Tibial nerve (tissue), 3 donors: Measurements from ENCODE around the gene UCN3.

Experiments used
- CTCF ChIP-seq, 5 experiments: fragments of 200-600 bp in 3 of 5; fragments of 450-650 bp in 2 of 5; sonication (generic) in 3 of 5; IDR thresholded peaks; one replicate each; pipeline ENCODE4 v1.5.1; 2016 to 2019; ENCODE audit warnings: antibody characterized with exemption in 5 of 5, mild to moderate bottlenecking in 3 of 5, moderate library complexity in 2 of 5
- POLR2A ChIP-seq, 2 donors: fragments of 450-650 bp; IDR thresholded peaks; one replicate each; pipeline ENCODE4 v1.6.1; 2017; ENCODE audit warnings: antibody characterized with exemption in 2 of 2, mild to moderate bottlenecking in 2 of 2, moderate library complexity in 2 of 2

GRCh38 chr10:5365928-5366327, 1.2 kb downstream of the UCN3 start:
- TF ChIP-seq POLR2A (IDR thresholded peaks at IDR 0.05) (no peak), CTCF (IDR thresholded peaks at IDR 0.05) (no peak)
